C4-2B (cell line): ENCODE data around the gene LMF1.

ENCODE experiments used
- CTCF ChIP-seq: fragments of 450-650 bp; conservative IDR thresholded peaks from 2 replicates; pipeline ENCODE4 v1.5.1; 2017; ENCODE audit warnings: mild to moderate bottlenecking
- ZFX ChIP-seq: fragments of 450-650 bp; IDR thresholded peaks from 2 replicates; pipeline ENCODE4 v1.6.1; 2017

- TF ChIP-seq CTCF (no peak), ZFX (no peak)
These were observed 139.8 kb downstream of the LMF1 start for GRCh38 chr16:830871-831570.
